IPS-NIHi7 (cell line): ENCODE results near the gene FAM3D.

Experiments used
- DNase-seq: peaks from one replicate; pipeline ENCODE4 v3.0.0; 2012; ENCODE audit warnings: mixed read lengths; ENCODE audit errors: extremely low spot score

FAM3D gene

DNA sequence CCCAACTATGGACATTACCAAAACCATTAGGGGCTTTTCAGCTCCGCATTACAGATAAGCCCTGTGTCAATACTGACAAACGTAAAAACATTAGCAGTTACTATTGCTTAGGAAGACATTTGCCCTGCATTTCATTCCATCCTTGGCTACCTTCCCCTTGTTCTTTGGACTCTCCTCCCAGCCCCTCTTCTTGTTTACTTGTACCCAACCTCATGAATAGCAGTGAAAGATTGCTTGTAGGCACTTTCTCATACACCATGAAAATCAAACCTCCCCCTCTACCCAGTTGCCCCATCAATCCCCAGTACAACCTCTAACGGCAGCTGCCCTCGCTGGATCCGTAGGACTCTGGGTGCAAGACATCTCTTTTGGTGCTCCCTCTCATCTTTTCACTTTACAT is 72.5 kb downstream of the FAM3D start:
- no peak for DNase-seq

DNA sequence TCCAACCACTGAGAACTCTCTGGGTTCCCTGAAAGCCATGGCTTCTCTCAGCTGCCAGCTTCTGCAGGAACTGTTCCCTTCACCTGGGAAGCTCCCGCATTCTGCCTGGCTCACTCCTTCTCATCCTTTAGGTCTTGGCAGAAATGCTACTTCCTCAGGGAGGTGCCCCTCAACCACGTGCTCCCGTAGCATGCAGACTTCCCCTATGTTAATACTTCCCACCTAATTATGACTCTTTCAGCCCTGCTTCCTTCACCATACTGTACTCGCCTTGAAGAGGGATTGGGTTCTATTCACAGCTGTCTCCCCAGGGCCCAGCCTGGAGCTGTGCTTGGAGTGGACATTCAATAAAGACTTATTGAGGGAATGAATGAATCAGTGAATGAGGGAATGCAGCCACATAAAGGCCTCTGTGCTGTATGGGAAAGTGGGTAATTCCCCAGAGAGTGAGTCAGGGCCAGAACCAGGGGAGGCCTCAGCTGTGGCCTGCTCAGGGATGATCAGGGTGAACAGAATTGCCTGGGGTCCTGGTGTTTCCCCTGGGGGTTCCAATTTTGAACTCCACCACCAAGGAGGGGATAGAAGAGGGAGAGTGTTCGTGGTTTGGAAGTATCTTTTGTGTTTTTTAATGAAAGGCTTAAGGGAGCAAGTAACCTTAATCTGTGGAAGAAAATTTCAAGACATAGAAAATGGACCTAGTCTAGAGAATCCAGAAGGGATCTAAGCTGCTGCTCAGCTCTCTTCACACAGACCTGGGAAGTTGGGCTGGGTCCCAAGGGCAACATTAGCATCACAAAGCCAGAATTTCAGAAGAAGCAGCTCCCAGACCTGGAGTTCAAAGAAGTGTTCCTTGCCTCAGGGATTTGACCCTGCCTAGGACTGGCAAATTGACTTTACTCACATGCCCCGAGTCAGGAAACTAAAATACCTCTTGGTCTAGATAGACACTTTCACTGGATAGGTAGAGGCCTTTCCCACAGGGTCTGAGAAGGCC is 74.8 kb downstream of the FAM3D start:
- no peak for DNase-seq

DNA sequence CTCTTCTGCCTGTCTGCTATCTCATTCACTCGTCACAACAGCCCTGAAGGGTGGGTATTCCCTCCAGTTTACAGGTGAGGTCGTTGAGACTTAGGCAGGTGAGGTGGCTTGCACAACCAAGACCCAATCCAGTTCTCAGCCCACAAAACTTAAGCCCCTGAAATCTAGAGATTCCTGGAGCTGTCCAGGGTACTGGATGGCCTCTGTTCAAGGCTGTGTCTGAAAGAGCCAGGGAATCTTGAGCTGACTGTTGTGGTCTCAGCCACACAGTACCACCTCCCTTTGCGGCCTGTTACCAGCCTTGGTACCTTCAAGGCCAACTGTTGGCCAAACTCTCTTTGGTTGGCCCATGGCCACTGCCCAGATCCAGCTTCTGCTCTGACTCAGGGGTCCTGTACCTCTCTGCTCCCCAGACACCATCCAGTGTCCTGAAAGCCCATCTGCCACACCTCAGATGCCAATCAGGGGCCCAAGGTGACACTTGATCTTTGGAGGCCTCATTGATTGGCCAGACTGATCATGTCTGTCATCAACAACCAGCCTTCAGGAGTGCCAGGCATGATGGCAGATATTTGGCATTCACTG is 78.5 kb downstream of the FAM3D start:
- DNase-seq: peak; percentile 78

DNA sequence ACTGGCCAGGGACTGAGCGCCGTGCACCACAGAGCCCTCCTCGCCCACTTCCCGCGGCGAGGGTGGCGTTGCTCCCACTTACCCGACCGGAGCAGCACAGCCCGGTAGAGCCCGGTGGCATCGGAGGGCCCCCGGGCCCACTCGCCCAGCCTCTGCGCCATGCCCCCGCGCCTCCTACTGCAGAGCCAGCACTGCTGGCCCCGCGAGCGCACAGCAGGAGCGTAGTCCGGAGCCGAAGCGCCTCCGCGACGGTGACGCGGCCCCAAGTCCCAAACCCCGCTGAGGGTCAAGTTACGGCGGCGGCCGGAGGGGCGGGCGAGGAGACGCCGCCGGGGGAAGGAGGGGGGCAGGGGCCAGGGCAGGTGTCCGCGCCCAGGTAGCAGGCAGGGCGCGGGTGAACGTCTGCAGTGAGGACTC is 79.8 kb downstream of the FAM3D start:
- DNase-seq: peak; percentile 79

DNA sequence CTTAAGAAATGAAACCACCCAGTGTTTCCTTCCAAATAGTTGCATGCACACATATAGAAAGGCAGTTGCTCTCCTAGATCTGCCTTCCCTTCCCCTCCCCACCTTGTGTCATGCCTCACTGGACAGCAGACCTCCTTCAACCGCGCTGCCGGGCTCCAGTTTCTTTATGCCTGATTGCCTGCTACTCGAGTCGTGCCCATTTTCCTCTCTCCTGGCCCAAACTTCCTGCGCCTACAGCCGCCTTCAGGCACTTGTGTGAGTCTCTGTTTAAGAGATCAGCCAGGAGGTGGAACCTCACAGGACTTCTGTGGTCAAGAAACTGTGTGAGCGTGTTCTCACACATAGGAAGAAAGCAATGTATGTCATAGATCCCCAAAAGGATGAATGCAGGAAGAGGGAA is 80.6 kb downstream of the FAM3D start:
- DNase-seq: no peak

DNA sequence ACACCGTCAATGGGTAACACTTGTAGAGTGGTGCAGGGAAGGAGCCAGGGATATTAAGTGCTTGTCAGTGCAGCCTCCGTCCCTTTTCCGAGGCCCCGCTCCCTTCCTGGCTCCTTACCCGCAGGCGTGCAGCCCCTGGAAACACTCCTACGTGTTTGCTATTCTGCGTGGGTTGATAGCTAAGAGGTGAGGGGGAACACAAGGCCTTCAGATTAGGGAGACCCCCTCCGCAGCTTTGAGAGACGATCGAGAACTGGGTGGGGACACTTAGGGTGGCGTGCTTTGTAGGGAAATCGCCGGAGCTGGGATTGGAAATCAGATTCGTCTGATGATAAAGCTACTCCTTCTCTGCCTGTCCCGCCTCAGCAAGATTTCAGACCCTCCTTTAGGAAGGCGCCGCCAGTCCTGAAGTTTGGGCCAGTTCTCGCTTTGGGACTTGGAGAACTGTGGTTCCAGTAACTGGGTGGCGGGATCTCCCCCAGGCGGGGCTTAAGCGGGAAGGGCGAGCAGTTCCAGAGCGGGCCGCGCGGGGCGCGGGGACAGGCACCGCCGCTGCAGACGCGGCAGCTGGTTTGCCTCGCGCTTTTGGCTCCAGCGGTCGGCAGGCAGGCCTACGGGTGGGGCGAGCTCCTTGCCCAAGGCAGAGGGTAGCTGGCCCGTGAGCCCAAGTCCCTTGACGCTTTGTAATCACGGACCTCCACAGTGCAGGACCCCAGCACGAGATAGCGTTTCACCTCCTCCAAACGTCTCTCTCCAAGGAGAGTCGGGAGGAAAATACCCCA is 81.4 kb downstream of the FAM3D start:
- peak; percentile 93 for DNase-seq

DNA sequence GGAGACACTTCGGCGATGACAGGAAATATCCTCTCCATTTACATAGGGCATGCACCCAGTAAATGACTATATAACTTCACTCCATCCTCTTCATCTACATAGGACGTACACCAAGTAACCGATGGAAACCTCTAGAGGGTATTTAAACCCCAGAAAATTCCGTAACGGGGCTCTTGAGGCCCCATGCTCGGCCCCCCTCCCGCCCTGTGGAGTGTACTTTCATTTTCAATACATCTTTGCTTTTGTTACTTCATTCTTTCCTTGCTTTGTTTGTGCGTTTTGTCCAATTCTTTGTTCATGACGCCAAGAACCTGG is 81.9 kb downstream of the FAM3D start:
- no peak for DNase-seq
